Measurements from ENCODE around the gene NAA20. TPM values are rescaled to one million over a fixed set of nuclear protein-coding genes. Genes with fewer than 3 reads are reported as not detected.

NAA20 gene
- total RNA-seq, 1 donor from 2014 or later: 38.1 TPM

GRCh38 chr20:20012541-20012940, 4.6 kb upstream of the NAA20 start:
- no peak for TF ChIP-seq CTCF (IDR thresholded peaks at IDR 0.05; ENCODE audit: unreplicated experiment)
- Mint-ChIP-seq H3K27me3 (no peaks in the 10 kb centered on the region), H3K9me3 (ENCODE audit: low read depth) (no peaks in the 10 kb centered on the region), H3K4me3 (ENCODE audit: low read depth) (no peak overlapping the region), H3K36me3 (ENCODE audit: insufficient read depth) (no peaks in the 10 kb centered on the region), H3K27ac (no peak overlapping the region), H3K4me1 (ENCODE audit: low read depth) (peaks cover 34% of the 10 kb centered on the region)
- DNase-seq (ENCODE audit: low spot score, unreplicated experiment): no peak

- peaks cover 50% of the 10 kb centered on the region for H3K4me1 Mint-ChIP-seq (ENCODE audit: low read depth)
- H3K27me3 Mint-ChIP-seq: no peaks in the 10 kb centered on the region
- peak overlapping the region; percentile 34 for H3K27ac Mint-ChIP-seq
- no peaks in the 10 kb centered on the region for H3K36me3 Mint-ChIP-seq (ENCODE audit: insufficient read depth)
- no peaks in the 10 kb centered on the region for H3K9me3 Mint-ChIP-seq (ENCODE audit: low read depth)
- TF ChIP-seq CTCF (IDR thresholded peaks at IDR 0.05; ENCODE audit: unreplicated experiment): no peak
- no peak overlapping the region for H3K4me3 Mint-ChIP-seq (ENCODE audit: low read depth)
- DNase-seq (ENCODE audit: low spot score, unreplicated experiment): no peak
Measured at GRCh38 chr20:20014659-20015058, 2.5 kb upstream of the NAA20 start.

GRCh38 chr20:20017844-20018185, 653 bp downstream of the NAA20 start:
- no peak for TF ChIP-seq CTCF (IDR thresholded peaks at IDR 0.05; ENCODE audit: unreplicated experiment)
- Mint-ChIP-seq H3K27ac (peak overlapping the region; percentile 73), H3K4me1 (ENCODE audit: low read depth) (peaks cover 37% of the 10 kb centered on the region), H3K27me3 (no peaks in the 10 kb centered on the region), H3K36me3 (ENCODE audit: insufficient read depth) (no peaks in the 10 kb centered on the region), H3K4me3 (ENCODE audit: low read depth) (peak overlapping the region; percentile 86), H3K9me3 (ENCODE audit: low read depth) (no peaks in the 10 kb centered on the region)
- DNase-seq (ENCODE audit: low spot score, unreplicated experiment): no peak

- Mint-ChIP-seq H3K4me3 (ENCODE audit: low read depth) (peak overlapping the region; percentile 86), H3K27me3 (no peaks in the 10 kb centered on the region), H3K9me3 (ENCODE audit: low read depth) (no peaks in the 10 kb centered on the region), H3K4me1 (ENCODE audit: low read depth) (peaks cover 36% of the 10 kb centered on the region), H3K27ac (peak overlapping the region; percentile 9), H3K36me3 (ENCODE audit: insufficient read depth) (no peaks in the 10 kb centered on the region)
- DNase-seq (ENCODE audit: low spot score, unreplicated experiment): no peak
- TF ChIP-seq CTCF (IDR thresholded peaks at IDR 0.05; ENCODE audit: unreplicated experiment): no peak
Measured at GRCh38 chr20:20018366-20018765, 1.2 kb downstream of the NAA20 start.

GRCh38 chr20:20019123-20019522, 2.0 kb downstream of the NAA20 start:
- Mint-ChIP-seq H3K36me3 (ENCODE audit: insufficient read depth) (no peaks in the 10 kb centered on the region), H3K27me3 (no peaks in the 10 kb centered on the region), H3K4me3 (ENCODE audit: low read depth) (peak overlapping the region; percentile 86), H3K9me3 (ENCODE audit: low read depth) (no peaks in the 10 kb centered on the region), H3K4me1 (ENCODE audit: low read depth) (peaks cover 36% of the 10 kb centered on the region), H3K27ac (peak overlapping the region; percentile 49)
- TF ChIP-seq CTCF (IDR thresholded peaks at IDR 0.05; ENCODE audit: unreplicated experiment): no peak
- DNase-seq (ENCODE audit: low spot score, unreplicated experiment): no peak
